ENCODE data around the gene COL18A1. TPM values are rescaled to one million over a fixed set of nuclear protein-coding genes. Genes with fewer than 3 reads are reported as not detected.

COL18A1 gene
- total RNA-seq, 1 experiment from 2014 or later: 170 TPM

DNA sequence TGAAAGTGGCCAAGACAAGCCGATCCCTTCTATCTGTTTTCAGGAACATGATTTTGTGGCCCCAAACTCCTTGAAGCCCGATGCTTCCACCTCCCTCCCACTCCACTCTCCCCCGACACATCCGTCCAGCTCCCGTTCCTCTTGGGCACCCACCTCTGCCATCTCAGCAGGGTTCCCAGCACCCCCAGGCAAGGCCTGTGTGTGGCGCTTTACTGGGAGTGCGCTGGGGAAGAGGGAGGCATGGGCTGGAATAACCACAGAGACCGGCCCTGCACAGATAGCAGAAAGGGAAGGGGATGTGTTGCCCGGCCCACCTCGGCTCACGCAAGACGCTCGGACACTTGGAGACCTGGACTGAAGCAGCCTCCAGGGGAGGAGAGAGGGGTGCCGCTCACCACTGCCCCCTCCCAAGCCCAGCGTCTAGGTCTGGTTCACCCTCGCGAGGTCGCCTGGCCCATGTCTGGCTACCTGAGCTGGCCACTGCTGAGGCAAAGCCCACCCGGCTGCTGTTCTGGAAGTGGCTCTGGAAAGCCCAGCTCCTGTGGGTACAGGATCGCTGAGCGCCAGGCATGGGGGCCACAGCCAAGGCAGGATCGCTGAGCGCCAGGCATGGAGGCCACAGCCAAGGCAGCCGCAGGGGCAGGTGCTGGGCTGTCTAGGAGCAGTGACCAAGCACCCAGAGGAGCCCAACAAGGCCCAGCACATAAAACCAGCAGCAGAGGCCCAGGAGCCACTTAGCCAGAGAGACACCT lies 23.8 kb upstream of the COL18A1 start:
- H3K4me1 ChIP-seq: peaks cover 17% of the 10 kb centered on the region
- no peaks in the 10 kb centered on the region for H3K36me3 ChIP-seq (ENCODE audit: control insufficient read depth, insufficient read depth, low read length)
- Mint-ChIP-seq H3K4me3 (ENCODE audit: unreplicated experiment) (no peak overlapping the region), H3K4me1 (ENCODE audit: low read depth, unreplicated experiment) (peaks cover 16% of the 10 kb centered on the region), H3K27me3 (ENCODE audit: insufficient read depth, unreplicated experiment) (no peaks in the 10 kb centered on the region), H3K36me3 (ENCODE audit: insufficient read depth, unreplicated experiment) (peaks cover 9% of the 10 kb centered on the region), H3K9me3 (ENCODE audit: unreplicated experiment) (peaks cover 11% of the 10 kb centered on the region), H3K27ac (ENCODE audit: unreplicated experiment) (peak overlapping the region; percentile 25)
- no peaks in the 10 kb centered on the region for H3K27me3 ChIP-seq (replicated peaks; ENCODE audit: control insufficient read depth, insufficient read depth, low read length)
- POLR2A ChIA-PET: interaction anchor here (1.2 kb wide), 1 partner anchor 22 kb away, joined by 3 read pairs; no protein-coding TSS in a partner anchor
- BruUV-seq (replicated peaks): no TSS peak
- CTCF ChIA-PET: no interaction called here
- H3K4me3 ChIP-seq (ENCODE audit: low read depth, low read length): no peak overlapping the region
- TF ChIP-seq, protein P1, sequence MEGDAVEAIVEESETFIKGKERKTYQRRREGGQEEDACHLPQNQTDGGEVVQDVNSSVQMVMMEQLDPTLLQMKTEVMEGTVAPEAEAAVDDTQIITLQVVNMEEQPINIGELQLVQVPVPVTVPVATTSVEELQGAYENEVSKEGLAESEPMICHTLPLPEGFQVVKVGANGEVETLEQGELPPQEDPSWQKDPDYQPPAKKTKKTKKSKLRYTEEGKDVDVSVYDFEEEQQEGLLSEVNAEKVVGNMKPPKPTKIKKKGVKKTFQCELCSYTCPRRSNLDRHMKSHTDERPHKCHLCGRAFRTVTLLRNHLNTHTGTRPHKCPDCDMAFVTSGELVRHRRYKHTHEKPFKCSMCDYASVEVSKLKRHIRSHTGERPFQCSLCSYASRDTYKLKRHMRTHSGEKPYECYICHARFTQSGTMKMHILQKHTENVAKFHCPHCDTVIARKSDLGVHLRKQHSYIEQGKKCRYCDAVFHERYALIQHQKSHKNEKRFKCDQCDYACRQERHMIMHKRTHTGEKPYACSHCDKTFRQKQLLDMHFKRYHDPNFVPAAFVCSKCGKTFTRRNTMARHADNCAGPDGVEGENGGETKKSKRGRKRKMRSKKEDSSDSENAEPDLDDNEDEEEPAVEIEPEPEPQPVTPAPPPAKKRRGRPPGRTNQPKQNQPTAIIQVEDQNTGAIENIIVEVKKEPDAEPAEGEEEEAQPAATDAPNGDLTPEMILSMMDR (IDR thresholded peaks at IDR 0.05; ENCODE audit: insufficient read depth in 1 of 2, low read depth in 1 of 2, low read length in 1 of 2, severe bottlenecking in 1 of 2, unreplicated experiment in 1 of 2): no peak
- H3K9me3 ChIP-seq: 0 out of 2 replicates have a peak, but pooled peaks cover 8% of the 10 kb centered on the region
- peak in 1 of 2 experiments; percentile 38 for DNase-seq
- intact Hi-C loops (cut with micrococcal nuclease; ENCODE audit: unreplicated experiment): loop anchor here (10.0 kb wide), 1 partner anchor 54 kb away; no protein-coding TSS in a partner anchor

DNA sequence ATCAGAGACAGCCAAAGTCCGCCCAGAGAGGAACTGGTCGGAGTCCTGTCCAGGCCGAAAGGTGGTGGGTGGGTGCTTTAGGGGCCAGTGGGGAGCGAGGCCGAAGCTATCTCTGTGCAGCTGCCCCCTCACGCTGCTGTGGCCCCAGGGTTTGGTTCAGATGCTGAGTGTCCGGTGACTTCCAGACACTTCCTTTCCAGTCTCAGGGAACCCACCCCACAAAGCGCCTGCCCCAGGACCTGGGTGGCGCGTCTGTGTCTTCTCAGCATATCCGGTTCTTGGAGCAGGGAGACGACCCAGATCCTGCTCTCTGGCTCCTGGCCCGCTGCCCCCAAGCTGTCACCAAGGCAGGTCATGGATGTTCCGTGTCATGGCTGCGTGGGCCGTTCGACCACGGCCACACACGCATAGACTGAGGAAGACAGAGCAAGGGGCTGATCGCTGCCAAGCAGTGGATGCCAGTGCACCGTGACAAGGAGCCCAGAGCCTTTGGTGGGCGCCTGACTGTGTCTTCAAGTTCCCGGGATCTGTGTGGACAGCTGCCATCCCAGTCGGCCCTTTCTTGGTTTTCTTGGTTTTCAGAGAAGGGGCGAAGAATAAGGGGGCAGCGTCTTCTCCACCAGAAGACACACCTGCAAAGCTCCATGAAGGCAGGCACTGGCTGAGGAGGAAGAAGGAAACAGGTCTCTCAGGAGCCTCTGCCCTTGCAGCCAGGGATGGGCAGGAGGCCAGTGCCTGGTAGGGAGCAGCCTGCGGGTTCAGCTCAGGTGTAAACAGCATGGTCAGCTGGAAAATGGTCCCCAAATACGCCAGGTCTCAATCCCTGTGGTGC lies 22.9 kb upstream of the COL18A1 start:
- ChIA-PET CTCF (no interaction called here), POLR2A (interaction anchor here (1.2 kb wide), 1 partner anchor 23 kb away, joined by 3 read pairs; no protein-coding TSS in a partner anchor)
- Histone ChIP-seq H3K9me3 (0 out of 2 replicates have a peak, but pooled peaks cover 3% of the 10 kb centered on the region), H3K27me3 (replicated peaks; ENCODE audit: control insufficient read depth, insufficient read depth, low read length) (no peaks in the 10 kb centered on the region), H3K36me3 (ENCODE audit: control insufficient read depth, insufficient read depth, low read length) (no peaks in the 10 kb centered on the region), H3K4me3 (ENCODE audit: low read depth, low read length) (no peak overlapping the region), H3K4me1 (peaks cover 26% of the 10 kb centered on the region)
- peaks cover 6% of the 10 kb centered on the region for H3K36me3 Mint-ChIP-seq (ENCODE audit: insufficient read depth, unreplicated experiment)
- H3K9me3 Mint-ChIP-seq (ENCODE audit: unreplicated experiment): peaks cover 8% of the 10 kb centered on the region
- TF ChIP-seq, protein P1 (IDR thresholded peaks at IDR 0.05; ENCODE audit: insufficient read depth in 1 of 2, low read depth in 1 of 2, low read length in 1 of 2, severe bottlenecking in 1 of 2, unreplicated experiment in 1 of 2): no peak
- H3K27ac Mint-ChIP-seq (ENCODE audit: unreplicated experiment): peak overlapping the region; percentile 53
- BruUV-seq (replicated peaks): no TSS peak
- no peaks in the 10 kb centered on the region for H3K27me3 Mint-ChIP-seq (ENCODE audit: insufficient read depth, unreplicated experiment)
- intact Hi-C loops (cut with micrococcal nuclease; ENCODE audit: unreplicated experiment): loop anchor here (10.0 kb wide), 1 partner anchor 53 kb away; no protein-coding TSS in a partner anchor
- H3K4me1 Mint-ChIP-seq (ENCODE audit: low read depth, unreplicated experiment): peaks cover 16% of the 10 kb centered on the region
- H3K4me3 Mint-ChIP-seq (ENCODE audit: unreplicated experiment): no peak overlapping the region
- DNase-seq: peak in 1 of 2 experiments; percentile 22

DNA sequence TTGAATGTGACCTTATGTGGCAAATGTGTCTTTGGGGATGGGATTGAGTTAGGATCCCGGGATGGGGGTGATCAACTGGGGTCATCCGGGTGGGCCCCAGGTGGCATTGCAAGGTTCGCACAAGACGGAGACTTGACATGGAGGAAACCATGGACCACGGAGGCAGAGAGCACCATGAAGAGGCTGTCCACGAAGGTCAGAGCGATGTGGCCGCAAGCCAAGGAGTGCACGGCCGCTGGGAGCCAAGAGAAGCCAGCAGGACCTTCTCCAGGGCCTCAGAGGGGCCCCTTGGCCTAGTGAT lies 22.3 kb upstream of the COL18A1 start:
- CTCF ChIA-PET: no interaction called here
- Histone ChIP-seq H3K9me3 (no peaks in the 10 kb centered on the region), H3K4me3 (ENCODE audit: low read depth, low read length) (no peak overlapping the region), H3K4me1 (peaks cover 28% of the 10 kb centered on the region), H3K36me3 (ENCODE audit: control insufficient read depth, insufficient read depth, low read length) (no peaks in the 10 kb centered on the region), H3K27me3 (replicated peaks; ENCODE audit: control insufficient read depth, insufficient read depth, low read length) (no peaks in the 10 kb centered on the region)
- no peak overlapping the region for H3K4me3 Mint-ChIP-seq (ENCODE audit: unreplicated experiment)
- TF ChIP-seq, protein P1 (IDR thresholded peaks at IDR 0.05; ENCODE audit: insufficient read depth in 1 of 2, low read depth in 1 of 2, low read length in 1 of 2, severe bottlenecking in 1 of 2, unreplicated experiment in 1 of 2): no peak
- peaks cover under 1% of the 10 kb centered on the region for H3K36me3 Mint-ChIP-seq (ENCODE audit: insufficient read depth, unreplicated experiment)
- POLR2A ChIA-PET: no interaction called here
- H3K27me3 Mint-ChIP-seq (ENCODE audit: insufficient read depth, unreplicated experiment): no peaks in the 10 kb centered on the region
- BruUV-seq (replicated peaks): no TSS peak
- peaks cover 2% of the 10 kb centered on the region for H3K9me3 Mint-ChIP-seq (ENCODE audit: unreplicated experiment)
- intact Hi-C loops (cut with micrococcal nuclease; ENCODE audit: unreplicated experiment): loop anchor here (10.0 kb wide), 1 partner anchor 52 kb away; no protein-coding TSS in a partner anchor
- H3K27ac Mint-ChIP-seq (ENCODE audit: unreplicated experiment): peak overlapping the region; percentile 53
- peak in 1 of 2 experiments; percentile 10 for DNase-seq
- peaks cover 16% of the 10 kb centered on the region for H3K4me1 Mint-ChIP-seq (ENCODE audit: low read depth, unreplicated experiment)

Data from Caco-2 (cell line).